ENCODE data around the gene DLGAP3.

DNA sequence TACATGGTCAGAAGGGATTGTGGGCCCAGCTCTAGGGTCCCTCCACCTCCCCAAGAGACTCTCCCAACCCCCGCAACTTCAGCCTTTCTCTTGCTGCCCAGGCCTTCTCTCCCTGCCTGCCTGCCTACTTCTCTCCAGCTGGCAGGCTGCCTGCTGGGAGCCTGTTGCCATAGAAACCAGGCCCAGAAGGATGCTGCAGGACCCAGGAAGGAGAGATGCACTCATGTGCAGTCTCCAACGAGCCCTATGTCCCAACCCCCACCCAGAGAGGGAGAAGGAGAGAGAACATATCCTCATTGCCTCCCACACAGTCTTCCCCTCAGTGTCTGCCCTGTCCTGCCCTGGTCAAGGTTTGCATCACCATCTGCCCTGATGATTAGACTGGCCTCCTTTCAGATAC, 59.1 kb downstream of the DLGAP3 start:
- TF ChIP-seq, protein P1, sequence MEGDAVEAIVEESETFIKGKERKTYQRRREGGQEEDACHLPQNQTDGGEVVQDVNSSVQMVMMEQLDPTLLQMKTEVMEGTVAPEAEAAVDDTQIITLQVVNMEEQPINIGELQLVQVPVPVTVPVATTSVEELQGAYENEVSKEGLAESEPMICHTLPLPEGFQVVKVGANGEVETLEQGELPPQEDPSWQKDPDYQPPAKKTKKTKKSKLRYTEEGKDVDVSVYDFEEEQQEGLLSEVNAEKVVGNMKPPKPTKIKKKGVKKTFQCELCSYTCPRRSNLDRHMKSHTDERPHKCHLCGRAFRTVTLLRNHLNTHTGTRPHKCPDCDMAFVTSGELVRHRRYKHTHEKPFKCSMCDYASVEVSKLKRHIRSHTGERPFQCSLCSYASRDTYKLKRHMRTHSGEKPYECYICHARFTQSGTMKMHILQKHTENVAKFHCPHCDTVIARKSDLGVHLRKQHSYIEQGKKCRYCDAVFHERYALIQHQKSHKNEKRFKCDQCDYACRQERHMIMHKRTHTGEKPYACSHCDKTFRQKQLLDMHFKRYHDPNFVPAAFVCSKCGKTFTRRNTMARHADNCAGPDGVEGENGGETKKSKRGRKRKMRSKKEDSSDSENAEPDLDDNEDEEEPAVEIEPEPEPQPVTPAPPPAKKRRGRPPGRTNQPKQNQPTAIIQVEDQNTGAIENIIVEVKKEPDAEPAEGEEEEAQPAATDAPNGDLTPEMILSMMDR (conservative IDR thresholded peaks at IDR 0.05; ENCODE audit: low read depth, low read length): no peak
- TF ChIP-seq EZH2 (IDR thresholded peaks at IDR 0.05; ENCODE audit: borderline replicate concordance, low read depth, low read length, poor library complexity, severe bottlenecking): no peak
